CD1c-positive myeloid dendritic cell (primary cell): ENCODE results near the gene RBM6.
"Not testable (repeated sequence)": the region's sequence is repeated elsewhere in the genome, so short reads cannot be mapped to it uniquely, and the experiment has no call there.

Experiments
- DNase-seq: peaks from one replicate; pipeline ENCODE4 v3.0.0-alpha.2; 2016; ENCODE audit errors: extremely low spot score

Gene RBM6

DNA sequence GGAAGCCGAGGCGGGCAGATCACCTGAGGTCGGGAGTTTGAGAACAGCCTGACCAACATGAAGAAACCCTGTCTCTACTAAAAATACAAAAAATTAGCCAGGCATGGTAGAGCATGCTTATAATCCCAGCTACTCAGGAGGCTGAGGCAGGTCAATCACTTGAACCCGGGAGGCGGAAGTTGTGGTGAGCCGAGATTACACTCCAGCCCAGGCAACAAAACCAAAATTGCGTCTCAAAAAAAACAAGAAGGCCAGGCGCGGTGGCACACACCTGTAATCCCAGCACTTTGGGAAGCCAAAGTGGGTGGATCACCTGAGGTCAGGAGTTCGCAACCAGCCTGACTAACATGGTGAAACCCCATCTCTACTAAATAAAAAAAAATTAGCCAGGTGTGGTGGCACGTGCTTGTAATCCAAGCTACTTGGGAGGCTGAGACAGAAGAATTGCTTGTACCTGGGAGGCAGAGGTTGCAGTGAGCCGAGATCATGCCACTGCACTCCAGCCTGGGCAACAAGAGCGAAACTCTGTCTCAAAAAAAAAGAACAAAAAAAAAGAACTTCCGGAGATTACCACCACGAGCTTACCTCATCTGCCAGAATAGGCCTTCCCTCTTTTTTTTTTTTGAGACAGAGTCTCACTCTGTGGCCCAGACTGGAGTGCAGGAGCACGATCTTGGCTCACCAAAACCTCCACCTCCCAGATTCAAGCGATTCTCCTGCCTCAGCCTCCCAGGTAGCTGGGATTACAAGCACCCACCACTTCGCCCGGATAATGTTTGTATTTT lies 22.0 kb upstream of the RBM6 start:
- peak; percentile 42 for DNase-seq

- DNase-seq, result no peak
Observed at GRCh38 chr3:49924683-49925082, 15.3 kb upstream of the RBM6 start.

GRCh38 chr3:49925485-49925884 lies 14.5 kb upstream of the RBM6 start:
- no peak for DNase-seq

- DNase-seq, result no peak
Observed at GRCh38 chr3:49926117-49926728, 13.7 kb upstream of the RBM6 start.

- DNase-seq, result no peak
Observed at GRCh38 chr3:49927798-49928197, 12.2 kb upstream of the RBM6 start.

DNA sequence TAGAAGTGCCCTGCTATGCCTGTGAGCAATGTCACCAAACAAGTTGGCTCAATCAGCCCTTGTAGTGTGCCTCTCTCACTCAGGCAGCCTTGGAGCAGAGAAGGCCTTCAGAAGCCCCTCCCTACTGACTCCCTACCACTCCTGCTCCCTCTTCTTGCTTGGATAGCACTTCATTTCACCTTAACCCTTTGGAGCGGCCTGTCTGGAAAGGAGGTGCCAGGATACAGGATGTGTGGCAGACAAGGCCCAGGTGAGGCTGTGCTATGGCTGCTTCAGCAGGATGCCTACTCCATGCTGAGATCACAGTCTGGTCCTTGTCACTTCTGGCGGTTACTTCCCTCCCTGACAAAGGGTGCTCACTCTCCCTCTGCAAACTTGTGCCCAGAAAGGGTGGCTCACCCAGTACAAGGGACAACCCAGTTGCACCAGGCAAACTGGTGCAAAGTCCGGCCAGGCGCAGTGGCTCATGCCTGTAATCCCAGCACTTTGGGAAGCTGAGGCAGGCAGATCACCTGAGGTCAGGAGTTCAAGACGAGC lies 11.4 kb upstream of the RBM6 start:
- no peak for DNase-seq

DNA sequence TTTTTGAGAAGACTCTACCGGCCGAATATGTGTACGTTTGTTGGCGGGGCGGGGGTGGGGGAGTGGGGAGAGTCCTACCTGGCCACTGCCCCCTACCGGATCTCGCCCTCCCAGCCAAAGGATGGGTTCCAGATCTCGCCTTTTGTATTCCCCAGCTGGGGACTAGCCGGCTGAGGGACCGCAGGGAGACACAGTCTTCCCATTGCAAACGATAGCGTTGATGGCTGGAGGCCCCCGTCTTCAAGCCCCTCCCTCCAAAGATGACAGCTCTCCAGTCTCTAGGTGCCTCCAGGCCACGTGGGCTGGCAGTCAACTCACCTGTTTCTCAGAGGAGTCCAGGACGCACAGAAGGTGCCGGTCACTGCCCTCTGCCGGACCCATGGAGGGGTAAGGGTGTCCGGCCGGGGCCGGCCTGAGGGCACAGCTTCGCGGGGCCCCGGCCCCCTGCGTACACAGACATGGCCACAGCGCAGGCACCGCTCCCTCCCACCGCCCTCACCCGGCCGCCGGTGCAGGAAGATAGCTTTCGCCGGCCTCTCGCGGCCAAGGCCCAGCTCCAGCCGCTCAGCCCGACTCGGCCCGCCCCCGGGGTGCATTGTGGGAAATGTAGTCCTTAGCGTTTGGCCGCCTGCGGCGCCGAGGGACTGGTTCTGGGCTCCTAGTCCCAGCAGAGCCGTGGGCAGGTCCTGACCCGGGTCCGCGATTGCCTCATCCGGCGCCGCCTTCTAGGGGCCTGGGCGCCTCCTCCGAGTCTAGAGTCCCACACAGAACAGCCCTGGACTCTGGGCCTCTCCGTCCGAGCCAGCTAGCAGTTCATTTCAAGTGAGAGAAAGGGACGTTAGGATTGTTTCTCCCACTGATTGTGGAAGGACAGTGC lies 10.4 kb upstream of the RBM6 start, which contains the start of gene MON1A:
Gene MON1A (minus strand): TSS at position 521 of the 877 bp plus-strand sequence. CDS start 16,465 bp downstream, outside the sequence.
- DNase-seq, result peak; percentile 95

DNA sequence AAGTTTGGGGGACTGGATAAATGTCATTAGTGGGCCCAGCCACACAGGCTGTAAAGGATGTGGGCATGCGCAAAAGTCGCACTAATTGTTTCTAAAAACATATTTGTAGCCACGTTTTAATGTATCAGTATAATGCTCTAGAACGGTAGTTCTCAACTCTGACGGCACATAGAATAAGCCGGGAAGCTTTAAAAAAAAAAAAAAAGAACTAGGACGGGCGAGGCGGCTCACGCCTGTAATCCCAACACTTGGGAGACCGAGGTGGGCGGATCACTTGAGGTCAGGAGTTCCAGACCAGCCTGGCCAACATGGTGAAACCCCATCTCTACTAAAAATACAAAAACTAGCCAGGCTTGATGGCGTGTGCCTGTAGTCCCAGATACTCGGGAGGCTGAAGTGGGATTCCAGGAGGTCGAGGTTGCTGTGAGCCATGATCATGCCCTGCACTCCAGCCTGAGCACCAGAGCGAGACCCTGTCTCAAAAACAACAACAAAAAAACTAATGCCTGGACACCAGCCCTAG lies 9.7 kb upstream of the RBM6 start:
- DNase-seq, result no peak

DNA sequence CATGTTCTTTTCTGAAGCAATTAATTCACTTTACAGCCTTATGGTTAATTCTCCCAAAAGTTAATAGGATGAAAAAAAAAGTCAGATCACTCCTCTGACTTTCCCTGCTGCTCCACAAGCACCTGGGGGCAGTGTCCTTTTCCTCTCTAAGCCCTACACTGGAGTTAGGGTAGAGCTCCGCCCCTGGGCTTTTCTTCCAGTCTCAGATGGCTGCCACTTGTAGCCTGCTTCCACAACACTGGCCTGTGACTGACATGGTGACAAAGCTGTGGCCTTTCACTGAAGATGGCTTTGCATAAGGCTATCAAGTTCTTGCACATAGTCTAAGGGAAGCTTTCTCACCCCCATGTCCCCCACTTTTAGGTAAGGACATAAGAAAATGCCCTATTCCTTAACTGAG lies 9.0 kb upstream of the RBM6 start:
- no peak for DNase-seq

DNA sequence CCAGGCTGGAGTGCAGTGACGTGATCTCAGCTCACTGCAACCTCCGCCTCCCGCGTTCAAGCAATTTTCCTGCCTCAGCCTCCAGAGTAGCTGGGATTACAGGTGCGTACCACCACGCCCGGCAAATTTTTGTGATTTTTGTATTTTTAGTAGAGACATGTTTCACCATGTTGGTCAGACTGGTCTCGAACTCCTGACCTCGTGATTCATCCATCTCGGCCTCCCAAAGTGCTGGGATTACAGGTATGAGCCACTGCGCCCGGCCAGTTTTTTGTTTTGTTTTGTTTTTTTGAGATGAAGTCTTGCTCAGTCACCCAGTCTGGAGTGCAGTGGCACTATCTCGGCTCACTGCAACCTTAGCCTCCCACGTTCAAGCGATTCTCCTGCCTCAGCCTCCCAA lies 7.7 kb upstream of the RBM6 start:
- DNase-seq, result not testable (repeated sequence)

GRCh38 chr3:49937090-49937489 lies 2.9 kb upstream of the RBM6 start:
- DNase-seq, result peak; percentile 20

DNA sequence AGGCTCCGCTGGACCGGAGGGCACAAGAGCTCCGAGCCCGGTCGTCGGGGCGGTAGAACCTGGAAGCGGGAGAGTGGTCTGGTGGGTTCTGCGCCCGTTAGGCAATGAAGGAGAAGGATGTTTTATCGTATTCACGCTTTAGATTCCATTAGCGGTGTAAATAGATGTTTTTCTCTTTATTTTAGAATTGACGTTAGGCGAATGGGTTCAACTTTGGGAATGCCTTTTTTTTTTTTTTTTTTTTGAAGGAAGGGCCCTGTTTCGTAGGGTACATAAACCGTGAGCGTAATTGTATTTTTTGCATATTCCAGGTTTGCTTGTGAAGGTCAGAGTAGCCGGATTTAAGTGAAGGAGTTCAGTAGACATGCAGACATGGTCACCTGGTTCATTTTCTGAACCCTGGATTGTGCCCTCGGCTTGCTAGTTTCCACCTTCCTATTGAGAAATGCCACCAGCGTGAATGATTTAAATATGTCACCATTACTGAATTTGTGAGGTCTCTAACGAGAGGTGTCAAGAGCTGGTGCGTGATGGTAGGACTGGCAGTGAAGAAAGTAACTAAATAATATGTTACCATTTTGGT lies 808 bp downstream of the RBM6 start:
- DNase-seq, result peak; percentile 2

GRCh38 chr3:49942651-49943050 lies 2.7 kb downstream of the RBM6 start:
- no peak for DNase-seq

GRCh38 chr3:49952924-49953323 lies 13.0 kb downstream of the RBM6 start:
- DNase-seq, result no peak

- no peak for DNase-seq
Observed at GRCh38 chr3:49955636-49956035, 15.7 kb downstream of the RBM6 start.

DNA sequence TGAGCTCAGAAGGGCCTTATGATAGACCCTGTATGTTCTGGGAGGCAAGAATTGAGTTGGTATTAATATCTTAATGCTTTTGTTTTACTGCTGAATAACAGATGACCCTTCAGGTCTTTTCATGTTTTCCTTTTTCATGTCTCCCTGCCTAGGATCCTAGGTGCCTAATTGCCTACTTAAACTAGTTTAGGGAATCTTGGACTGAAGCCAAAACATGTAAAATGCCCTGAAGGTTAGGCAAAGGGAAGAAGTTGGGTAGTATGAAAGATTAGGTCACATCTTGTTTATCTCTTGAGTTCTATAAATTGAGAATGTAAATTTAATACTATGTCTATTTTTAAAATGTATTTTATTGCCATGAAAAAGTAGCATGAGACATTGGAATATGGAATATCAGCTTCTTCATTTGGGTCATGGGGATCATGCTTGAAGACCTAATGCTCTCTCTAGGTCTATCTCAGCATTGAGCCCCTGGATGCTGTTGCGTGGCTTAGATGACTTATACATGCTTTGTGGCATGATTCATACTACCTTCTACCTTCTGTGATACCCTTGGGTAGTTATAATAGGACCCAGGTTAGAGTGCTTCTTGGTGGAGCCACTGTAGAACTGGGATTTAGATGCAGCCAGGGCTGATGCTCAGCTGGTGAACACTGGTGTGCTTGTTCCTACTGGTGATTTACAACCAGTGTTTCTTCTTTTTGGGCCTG lies 26.4 kb downstream of the RBM6 start:
- no peak for DNase-seq

DNA sequence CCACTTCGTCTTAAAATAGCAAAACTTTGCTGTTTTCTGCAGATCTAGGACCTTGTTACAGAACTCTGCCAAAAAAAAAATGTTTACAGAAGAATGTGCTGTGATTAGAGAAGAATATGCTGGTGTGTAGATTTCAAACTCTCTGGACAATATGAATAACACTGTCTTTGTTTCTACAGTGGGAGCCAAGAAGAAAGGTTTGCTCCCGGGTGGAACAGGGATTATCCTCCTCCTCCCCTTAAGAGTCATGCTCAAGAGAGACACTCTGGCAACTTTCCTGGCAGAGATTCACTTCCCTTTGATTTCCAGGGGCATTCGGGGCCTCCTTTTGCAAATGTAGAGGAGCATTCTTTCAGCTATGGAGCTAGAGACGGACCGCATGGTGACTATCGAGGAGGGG lies 27.3 kb downstream of the RBM6 start:
- DNase-seq, result no peak

DNA sequence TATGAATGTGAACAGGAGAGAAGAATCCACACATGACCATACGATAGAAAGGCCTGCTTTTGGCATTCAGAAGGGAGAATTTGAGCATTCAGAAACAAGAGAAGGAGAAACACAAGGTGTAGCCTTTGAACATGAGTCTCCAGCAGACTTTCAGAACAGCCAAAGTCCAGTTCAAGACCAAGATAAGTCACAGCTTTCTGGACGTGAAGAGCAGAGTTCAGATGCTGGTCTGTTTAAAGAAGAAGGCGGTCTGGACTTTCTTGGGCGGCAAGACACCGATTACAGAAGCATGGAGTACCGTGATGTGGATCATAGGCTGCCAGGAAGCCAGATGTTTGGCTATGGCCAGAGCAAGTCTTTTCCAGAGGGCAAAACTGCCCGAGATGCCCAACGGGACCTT lies 28.4 kb downstream of the RBM6 start:
- DNase-seq, result no peak

DNA sequence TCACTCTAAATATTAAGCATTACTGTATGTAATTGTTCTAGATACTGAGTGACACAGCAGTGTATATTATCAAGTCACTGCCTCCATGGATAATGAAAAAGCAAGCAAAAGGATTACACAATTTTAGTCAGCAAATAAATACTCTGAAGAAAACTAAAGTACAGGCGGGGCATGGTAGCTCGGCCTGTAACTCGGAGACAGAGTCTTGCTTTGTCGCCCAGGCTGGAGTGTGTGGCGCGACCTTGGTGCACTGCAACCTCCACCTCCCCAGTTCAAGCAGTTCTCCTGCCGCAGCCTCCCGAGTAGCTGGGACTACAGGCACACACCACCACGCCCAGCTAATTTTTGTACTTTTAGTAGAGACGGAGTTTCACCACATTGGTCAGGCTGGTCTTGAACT lies 32.7 kb downstream of the RBM6 start:
- no peak for DNase-seq

GRCh38 chr3:49976942-49977341 lies 37.0 kb downstream of the RBM6 start:
- no peak for DNase-seq

DNA sequence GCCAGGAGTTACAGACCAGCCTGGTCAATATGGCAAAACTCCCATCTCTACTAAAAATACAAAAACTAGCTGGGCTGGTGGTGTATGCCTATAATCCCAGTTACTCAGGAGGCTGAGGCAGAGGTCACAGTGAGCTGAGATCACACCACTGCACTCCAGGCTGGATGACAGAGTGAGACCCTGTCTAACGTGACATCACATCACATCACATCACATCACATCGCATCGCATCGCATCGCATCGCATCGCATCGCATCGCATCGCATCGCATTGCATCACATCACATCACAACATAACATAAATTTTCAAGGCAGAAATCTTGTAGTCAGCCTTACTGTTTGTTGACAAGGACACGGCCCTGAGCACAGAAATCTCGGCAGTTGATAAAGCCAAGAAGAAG lies 44.4 kb downstream of the RBM6 start:
- DNase-seq, result no peak
